GM19351 (cell line): ENCODE data around the gene SMIM10L2A.
A peak's percentile ranks its signal among the peaks of the same experiment; 100 is the strongest.
"Not testable (repeated sequence)": the region's sequence is repeated elsewhere in the genome, so short reads cannot be mapped to it uniquely, and the experiment has no call there.

Source experiments
- ATAC-seq: cut with Tn5 transposase; IDR thresholded peaks from one replicate; pipeline ENCODE4 v1.9.1; 2021; ENCODE audit warnings: mild to moderate bottlenecking, moderate library complexity; ENCODE audit not compliant: unreplicated experiment

SMIM10L2A gene

GRCh38 chrX:135421932-135422809 lies at the start of gene SMIM10L2A:
TSS of gene SMIM10L2A (plus strand) at chrX:135421944. CDS start at chrX:135422132, 188 bp downstream.
- ATAC-seq: peak; percentile 56

DNA sequence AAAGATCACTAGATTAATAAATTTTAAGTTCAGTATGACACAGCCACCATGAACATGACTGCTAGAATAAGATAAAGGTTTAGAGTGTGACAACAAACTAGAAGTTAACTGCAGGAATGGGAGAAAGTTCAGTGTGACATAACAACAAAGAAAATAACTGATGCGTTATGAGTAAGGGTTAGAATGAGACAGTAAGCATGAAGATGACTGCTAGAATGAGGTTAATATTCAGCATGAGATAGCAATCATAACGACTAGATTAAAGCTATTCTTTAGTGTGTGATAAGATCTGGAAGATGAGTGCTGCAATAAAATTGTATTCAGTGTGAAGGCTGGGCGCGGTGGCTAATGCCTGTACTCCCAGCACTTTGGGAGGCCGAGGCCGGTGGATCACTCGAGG lies 48.4 kb upstream of the SMIM10L2A start:
- no peak for ATAC-seq

- no peak for ATAC-seq
Measured at GRCh38 chrX:135382260-135382659, 39.5 kb upstream of the SMIM10L2A start.

DNA sequence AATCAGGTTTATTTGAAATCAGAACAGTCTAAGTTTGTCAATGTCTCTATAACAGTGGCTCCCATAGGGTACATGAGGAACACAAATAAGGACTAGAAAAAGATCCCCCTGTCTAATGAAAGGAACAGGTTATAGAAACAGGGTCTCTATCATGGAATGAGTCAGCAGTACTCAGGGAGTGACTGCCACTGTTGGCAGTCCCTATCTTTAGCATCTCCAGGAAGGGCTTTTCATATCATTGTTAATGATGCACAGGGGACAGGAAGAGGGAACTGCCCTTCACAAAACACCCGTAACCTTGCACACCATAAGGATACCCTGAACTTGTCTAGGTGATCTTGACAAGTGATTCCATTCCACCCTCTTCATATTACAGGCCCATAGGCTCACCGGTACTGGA lies 38.5 kb upstream of the SMIM10L2A start:
- ATAC-seq: no peak

- ATAC-seq: peak; percentile 67
Measured at GRCh38 chrX:135384161-135384836, 37.4 kb upstream of the SMIM10L2A start.

DNA sequence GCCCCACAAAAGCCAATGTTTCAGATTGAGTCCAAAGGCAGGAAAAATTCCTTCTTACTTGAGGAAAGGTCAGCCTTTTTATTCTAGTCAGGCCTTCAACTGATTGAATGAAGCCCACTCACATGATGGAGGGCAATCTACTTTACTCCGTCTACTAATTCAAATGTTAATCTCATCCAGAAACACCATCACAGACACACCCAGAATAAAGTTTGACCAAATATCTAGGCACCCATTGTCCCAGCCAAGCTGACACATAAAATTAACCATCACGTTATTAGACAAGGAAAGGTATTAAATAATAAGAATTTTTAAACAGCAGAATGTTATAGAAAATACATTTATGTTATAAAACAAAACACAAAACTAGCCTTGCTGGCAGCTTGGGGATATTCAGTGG lies 32.9 kb upstream of the SMIM10L2A start:
- ATAC-seq: no peak

GRCh38 chrX:135389243-135389642 lies 32.5 kb upstream of the SMIM10L2A start:
- ATAC-seq: no peak

DNA sequence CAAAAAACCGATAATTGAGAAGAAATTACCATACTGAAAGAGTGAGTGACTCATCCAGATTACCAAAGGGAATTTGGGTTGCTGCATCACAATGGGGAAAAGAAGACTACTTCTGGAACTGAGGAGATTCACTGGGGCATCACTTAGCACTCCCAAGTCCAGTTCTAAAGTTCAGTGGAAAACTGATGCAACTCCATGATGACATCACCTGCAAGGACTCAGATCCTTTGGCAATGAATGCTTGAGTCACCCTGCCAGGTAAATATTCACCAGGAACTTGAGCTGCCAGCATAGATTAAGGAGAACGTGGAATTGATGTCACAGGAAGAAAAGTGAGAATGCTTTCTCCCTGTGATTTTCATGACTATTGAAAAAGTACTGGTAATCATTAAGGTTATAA lies 32.0 kb upstream of the SMIM10L2A start:
- no peak for ATAC-seq

DNA sequence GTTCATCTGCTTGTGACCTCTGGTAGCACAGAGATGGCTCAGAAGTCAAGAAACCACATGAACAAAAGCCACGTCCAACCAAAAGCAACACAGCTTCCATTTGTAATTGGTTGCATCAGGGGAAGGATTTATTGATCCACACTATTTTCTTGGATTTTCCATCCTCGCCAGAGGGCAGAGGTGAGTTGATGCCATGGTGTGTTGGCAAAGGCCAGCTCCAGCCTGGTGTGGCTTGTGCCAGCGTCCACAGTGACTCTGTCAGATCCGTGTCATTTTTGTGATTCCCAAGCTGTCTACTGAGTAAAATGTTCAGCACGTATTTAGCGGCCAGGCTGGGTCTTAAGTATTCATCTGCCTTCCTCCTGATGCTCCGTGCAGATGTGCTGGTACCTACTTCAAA lies 30.0 kb upstream of the SMIM10L2A start:
- no peak for ATAC-seq

DNA sequence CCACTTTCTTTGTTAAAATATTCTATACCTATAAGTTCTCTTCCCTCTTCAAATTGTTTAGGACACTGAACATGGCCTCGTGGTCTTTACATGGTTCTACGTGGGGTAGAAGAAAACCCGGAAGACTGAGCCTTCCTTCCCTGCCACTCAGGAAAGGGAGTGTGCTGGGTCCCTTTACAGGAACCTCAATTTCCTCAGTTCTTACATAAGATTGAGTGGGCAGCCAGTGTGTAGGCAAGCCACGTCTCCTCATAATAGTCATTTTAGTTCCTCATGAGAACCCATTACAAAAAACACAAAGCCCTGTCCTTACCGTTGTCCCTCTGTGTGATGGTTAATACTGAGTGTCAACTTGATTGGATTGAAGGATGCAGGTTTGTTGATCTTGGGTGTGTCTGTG lies 28.7 kb upstream of the SMIM10L2A start:
- no peak for ATAC-seq

DNA sequence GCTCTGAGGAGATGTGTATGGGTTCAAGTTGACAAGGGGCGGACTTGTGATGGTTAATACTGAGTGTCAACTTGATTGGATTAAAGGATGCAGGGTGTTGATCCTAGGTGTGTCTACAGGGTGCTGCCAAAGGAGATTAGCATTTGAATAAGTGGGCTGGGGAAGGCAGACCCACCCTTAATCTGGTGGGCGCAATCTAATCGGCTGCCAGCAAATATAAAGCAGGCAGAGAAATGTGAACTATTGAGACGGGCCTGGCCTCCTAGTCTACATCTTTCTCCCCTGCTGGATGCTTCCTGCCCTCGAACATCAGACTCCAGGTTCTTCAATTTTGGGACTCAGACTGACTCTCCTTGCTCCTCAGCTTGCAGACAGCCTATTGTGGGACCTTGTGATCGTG lies 26.7 kb upstream of the SMIM10L2A start:
- ATAC-seq: no peak

GRCh38 chrX:135396109-135396508 lies 25.6 kb upstream of the SMIM10L2A start:
- no peak for ATAC-seq

DNA sequence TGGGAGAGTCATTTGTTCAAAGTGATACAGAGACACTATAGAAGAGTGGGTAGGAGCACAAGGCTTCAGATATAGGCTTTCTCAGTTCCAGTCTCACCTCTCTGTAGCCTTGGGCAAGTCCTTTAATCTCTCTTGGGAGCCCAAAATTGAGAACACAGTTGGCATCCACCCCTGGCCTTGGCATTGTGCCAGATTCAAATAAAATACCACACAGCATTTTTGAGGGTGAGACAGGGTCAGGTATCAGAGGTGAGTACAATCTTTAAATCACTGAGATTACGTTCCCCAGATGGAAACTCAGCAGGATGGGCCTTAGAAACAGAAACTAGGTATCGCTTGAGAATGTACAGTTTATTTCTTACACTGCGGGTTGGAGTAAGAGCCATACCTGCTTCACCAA lies 25.2 kb upstream of the SMIM10L2A start:
- no peak for ATAC-seq

GRCh38 chrX:135397652-135398051 lies 24.1 kb upstream of the SMIM10L2A start:
- no peak for ATAC-seq

DNA sequence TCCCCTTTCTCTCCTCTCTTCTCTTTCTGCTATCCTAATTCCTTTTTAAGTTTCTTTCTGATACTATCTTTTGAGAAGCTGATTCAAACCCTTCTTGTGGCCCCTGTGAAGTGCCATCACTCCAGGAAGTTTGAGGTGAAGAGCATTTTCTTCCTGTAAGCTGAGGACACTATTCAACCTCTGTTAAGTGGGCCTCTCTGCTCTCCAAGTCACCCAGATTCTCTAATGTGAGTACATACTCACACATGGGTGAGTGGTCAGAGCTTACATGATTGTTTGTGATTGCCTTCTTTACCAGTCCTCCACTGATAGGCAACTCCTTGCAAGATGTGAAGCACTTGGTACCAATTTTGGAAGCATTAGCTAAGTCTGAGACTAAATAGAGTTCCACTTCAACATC lies 18.4 kb upstream of the SMIM10L2A start:
- ATAC-seq: no peak

GRCh38 chrX:135406428-135406827 lies 15.3 kb upstream of the SMIM10L2A start:
- not testable (repeated sequence) for ATAC-seq

- ATAC-seq: peak; percentile 87
Measured at GRCh38 chrX:135408794-135409193, 12.9 kb upstream of the SMIM10L2A start.

DNA sequence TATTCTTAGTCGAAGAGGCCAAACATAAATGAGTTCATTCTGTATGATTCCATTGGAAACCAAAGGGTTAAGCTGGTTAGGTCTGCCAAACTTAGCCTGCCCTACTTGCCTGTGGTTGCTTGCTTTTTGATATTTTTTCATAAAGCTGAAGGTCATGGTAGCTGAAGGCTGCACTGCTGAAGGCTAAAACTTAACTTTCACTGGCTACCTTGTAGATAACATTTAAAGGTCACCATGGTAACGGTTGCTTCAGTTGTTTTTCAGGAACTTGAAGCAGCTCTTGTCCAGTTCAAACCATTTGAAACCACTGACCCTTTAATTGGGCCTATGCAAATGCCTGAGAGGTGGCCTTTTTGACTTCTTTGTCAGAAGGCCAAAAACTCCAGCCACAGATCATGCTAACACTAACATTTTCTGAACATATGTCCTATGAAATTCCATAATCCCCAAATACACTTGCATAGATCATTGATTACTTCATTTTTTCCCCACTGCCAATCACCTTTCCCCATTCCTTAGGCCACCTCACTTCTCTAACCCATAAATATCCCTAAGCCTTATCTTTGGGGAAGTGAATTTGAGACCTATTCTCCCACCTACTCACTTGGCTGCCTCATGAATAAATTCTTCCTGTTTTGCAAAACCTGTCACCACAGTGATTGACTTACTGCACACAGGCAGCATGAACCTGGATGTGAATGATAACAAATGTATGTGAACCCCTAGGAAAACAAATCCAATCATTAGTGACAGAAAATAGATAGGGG lies 10.7 kb upstream of the SMIM10L2A start:
- ATAC-seq: no peak

- no peak for ATAC-seq
Measured at GRCh38 chrX:135411893-135412292, 9.9 kb upstream of the SMIM10L2A start.

DNA sequence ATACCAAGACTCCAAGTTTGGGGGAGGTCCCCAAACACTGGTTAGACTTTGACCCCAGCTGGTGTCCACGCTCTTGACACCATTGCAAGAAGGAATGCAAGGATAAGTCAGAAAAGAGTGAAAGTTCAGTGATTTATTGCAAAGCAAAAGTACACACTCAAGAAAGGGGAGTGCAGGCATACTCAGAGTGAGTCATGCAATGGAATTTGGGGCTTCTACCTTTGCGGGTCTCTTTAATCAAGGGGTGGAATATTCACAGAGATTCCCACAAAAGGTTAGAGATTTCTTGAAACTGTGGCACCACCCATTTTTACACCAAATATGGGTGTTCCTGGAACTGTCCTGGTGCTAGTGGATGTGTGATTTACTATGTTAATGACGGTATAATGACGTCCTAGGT lies 5.2 kb upstream of the SMIM10L2A start:
- no peak for ATAC-seq

- ATAC-seq: no peak
Measured at GRCh38 chrX:135420831-135421230, 913 bp upstream of the SMIM10L2A start.
